Colonic mucosa (tissue), 4 donors: ENCODE results near the gene TGFBR3. TPM values are rescaled to one million over a fixed set of nuclear protein-coding genes. Genes with fewer than 3 reads are reported as not detected.

ENCODE experiments used
- DNase-seq: peaks from one replicate; pipeline ENCODE4 v3.0.0-alpha.2; 2020
- H3K27ac ChIP-seq: fragments of 200-600 bp; one replicate; pipeline ENCODE4 v1.8.0; 2021
- H3K27me3 ChIP-seq: fragments of 200-600 bp; one replicate; pipeline ENCODE4 v1.8.0; 2021
- H3K36me3 ChIP-seq: fragments of 200-600 bp; one replicate; pipeline ENCODE4 v1.8.0; 2021
- H3K4me1 ChIP-seq: fragments of 200-600 bp; one replicate; pipeline ENCODE4 v1.8.0; 2021; ENCODE audit warnings: mild to moderate bottlenecking
- H3K4me3 ChIP-seq: fragments of 200-600 bp; one replicate; pipeline ENCODE4 v1.8.0; 2021
- H3K9ac ChIP-seq, 2 donors: one replicate each; pipeline ENCODE4 v1.7.0; 2013; ENCODE audit warnings: control low read depth in 2 of 2, low read depth in 2 of 2, low read length in 2 of 2
- H3K9me3 ChIP-seq: fragments of 200-600 bp; one replicate; pipeline ENCODE4 v1.8.0; 2021
- CTCF ChIP-seq: fragments of 200-600 bp; IDR thresholded peaks from one replicate; pipeline ENCODE4 v1.8.0; 2022; ENCODE audit warnings: antibody characterized with exemption, mild to moderate bottlenecking
- intact Hi-C: fragments of 100-400 bp; cut with DNase I; formaldehyde crosslinking; loops from one replicate; pipeline ENCODE4 v1.14.1; 2022
- total RNA-seq, 2 donors: library from RNA; stranded (reverse); fragmentation: NEBNext Ultra II Directional in 1 of 2; extraction: Animal tissue kit (Norgen Biotek cat#: 25700) in 1 of 2; gene quantifications; one replicate each; pipeline ENCODE4 v1.2.1, GENCODE V29; 2021
- donor health status: healthy.
- donor health status: DM: no; HTN: no; CAD: no.
- donor health status: DM: no; HTN: no; CAD: no.

Gene TGFBR3
- total RNA-seq, 2 donors from 2014 or later, result 8.4 to 16.0 TPM

DNA sequence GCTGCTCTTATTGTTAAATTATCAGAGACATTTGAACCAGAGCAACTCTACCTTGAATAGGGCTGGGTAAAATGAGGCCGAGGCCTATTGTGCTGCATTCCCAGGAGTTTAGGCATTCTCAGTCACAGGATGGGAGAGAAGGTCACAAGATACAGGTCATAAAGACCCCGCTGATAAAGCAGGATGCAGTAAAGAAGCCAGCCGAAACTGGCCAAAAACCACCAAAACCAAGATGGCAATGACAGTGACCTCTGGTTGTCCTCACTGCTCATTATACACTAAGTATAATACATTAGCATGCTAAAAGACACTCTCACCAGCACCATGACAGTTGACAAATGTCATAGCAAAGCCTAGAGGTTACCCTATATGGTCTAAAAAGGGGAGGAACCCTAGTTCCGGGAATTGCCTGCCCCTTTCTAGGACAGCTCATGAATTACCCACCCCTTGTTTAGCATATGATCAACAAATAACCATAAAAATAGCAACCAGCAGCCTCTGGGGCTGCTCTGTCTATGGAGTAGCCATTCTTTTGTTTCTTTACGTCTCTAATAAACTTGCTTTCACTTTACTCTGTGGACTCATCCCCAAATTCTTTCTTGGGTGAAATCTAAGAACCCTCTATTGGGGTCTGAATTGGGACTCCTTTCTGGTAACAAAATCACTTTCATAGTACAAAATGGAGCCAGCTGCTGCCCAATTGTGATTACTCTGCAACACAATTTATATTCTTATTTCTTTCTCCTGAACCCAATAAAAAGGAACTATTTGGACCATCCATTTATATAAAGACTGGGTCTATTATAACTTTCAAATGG is 179.6 kb downstream of the TGFBR3 start:
- H3K27ac ChIP-seq, result no peak overlapping the region
- no peaks in the 10 kb centered on the region for H3K4me1 ChIP-seq
- no peak for DNase-seq
- no peak overlapping the region for H3K9ac ChIP-seq
- H3K4me3 ChIP-seq, result no peak overlapping the region
- TF ChIP-seq CTCF, result no peak
- H3K9me3 ChIP-seq, result no peaks in the 10 kb centered on the region
- intact Hi-C loops, result no loop called here
- no peaks in the 10 kb centered on the region for H3K27me3 ChIP-seq
- H3K36me3 ChIP-seq, result no peaks in the 10 kb centered on the region

- Histone ChIP-seq H3K9me3 (no peaks in the 10 kb centered on the region), H3K4me3 (no peak overlapping the region), H3K27me3 (no peaks in the 10 kb centered on the region), H3K27ac (no peak overlapping the region), H3K4me1 (no peaks in the 10 kb centered on the region), H3K9ac (no peak overlapping the region), H3K36me3 (no peaks in the 10 kb centered on the region)
- intact Hi-C loops, result no loop called here
- no peak for TF ChIP-seq CTCF
- DNase-seq, result no peak
Measured at GRCh38 chr1:91704746-91705145, 181.2 kb downstream of the TGFBR3 start.

GRCh38 chr1:91703095-91703494 is 182.9 kb downstream of the TGFBR3 start:
- Histone ChIP-seq H3K9ac (no peak overlapping the region), H3K27me3 (no peaks in the 10 kb centered on the region), H3K27ac (no peak overlapping the region), H3K4me3 (no peak overlapping the region), H3K4me1 (no peaks in the 10 kb centered on the region), H3K36me3 (no peaks in the 10 kb centered on the region), H3K9me3 (no peaks in the 10 kb centered on the region)
- intact Hi-C loops, result no loop called here
- no peak for TF ChIP-seq CTCF
- no peak for DNase-seq

DNA sequence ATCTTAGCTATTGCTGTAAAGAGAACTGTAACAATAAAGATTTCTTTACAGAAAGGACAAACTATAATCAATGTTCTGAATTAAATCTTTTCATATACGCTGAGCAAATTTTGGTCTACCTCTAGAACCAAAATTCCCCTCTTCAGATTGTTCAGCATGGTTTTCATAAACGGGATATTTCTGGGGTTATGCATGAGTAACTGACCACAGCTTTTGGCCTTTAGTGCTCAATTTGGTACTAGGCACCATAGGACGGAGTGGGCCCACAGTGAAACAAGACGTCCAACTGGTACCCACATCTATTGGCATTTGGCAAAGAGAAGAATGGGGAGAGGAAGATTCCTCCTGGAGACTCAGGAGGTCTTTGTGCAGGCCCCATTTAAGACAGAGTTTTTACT is 184.5 kb downstream of the TGFBR3 start:
- Histone ChIP-seq H3K27ac (no peak overlapping the region), H3K36me3 (no peaks in the 10 kb centered on the region), H3K27me3 (no peaks in the 10 kb centered on the region), H3K9ac (no peak overlapping the region), H3K4me3 (no peak overlapping the region), H3K9me3 (no peaks in the 10 kb centered on the region), H3K4me1 (no peaks in the 10 kb centered on the region)
- no peak for TF ChIP-seq CTCF
- DNase-seq, result no peak
- intact Hi-C loops, result no loop called here

GRCh38 chr1:91700771-91701471 is 185.0 kb downstream of the TGFBR3 start:
- Histone ChIP-seq H3K27me3 (no peaks in the 10 kb centered on the region), H3K9me3 (no peaks in the 10 kb centered on the region), H3K4me1 (no peaks in the 10 kb centered on the region), H3K36me3 (no peaks in the 10 kb centered on the region), H3K9ac (no peak overlapping the region), H3K4me3 (no peak overlapping the region), H3K27ac (no peak overlapping the region)
- no peak for DNase-seq
- intact Hi-C loops, result no loop called here
- no peak for TF ChIP-seq CTCF
